Coronary artery (tissue), 2 donors: ENCODE measurements around the gene IRS1.
A peak's percentile ranks its signal among the peaks of the same experiment; 100 is the strongest.

Experiments
- DNase-seq: peaks from one replicate; pipeline ENCODE4 v3.0.0-alpha.2; 2017; ENCODE audit warnings: low spot score
- H3K27ac ChIP-seq, 2 donors: fragments of 200-600 bp; sonication (generic); one replicate each; pipeline ENCODE4 v1.5.1; 2016 to 2019
- H3K4me3 ChIP-seq: fragments of 200-600 bp; sonication (generic); 2 replicates; pipeline ENCODE4 v1.5.1; 2016; ENCODE audit warnings: mild to moderate bottlenecking, moderate library complexity
- CTCF ChIP-seq: fragments of 200-600 bp; sonication (generic); IDR thresholded peaks from one replicate; pipeline ENCODE4 v1.5.1; 2019; ENCODE audit warnings: antibody characterized with exemption

The IRS1 gene

GRCh38 chr2:226728996-226729395 lies 70.6 kb downstream of the IRS1 start:
- Histone ChIP-seq H3K4me3 (no peak overlapping the region), H3K27ac (no peak overlapping the region)
- no peak for TF ChIP-seq CTCF
- DNase-seq: no peak

- no peak for DNase-seq
- no peak overlapping the region for H3K4me3 ChIP-seq
- no peak for TF ChIP-seq CTCF
- no peak overlapping the region for H3K27ac ChIP-seq
Measured at GRCh38 chr2:226727251-226727650, 72.4 kb downstream of the IRS1 start.

GRCh38 chr2:226726546-226726945 lies 73.1 kb downstream of the IRS1 start:
- TF ChIP-seq CTCF: no peak
- Histone ChIP-seq H3K4me3 (no peak overlapping the region), H3K27ac (no peak overlapping the region)
- DNase-seq: no peak

GRCh38 chr2:226725126-226725860 lies 74.3 kb downstream of the IRS1 start:
- TF ChIP-seq CTCF: no peak
- DNase-seq: no peak
- peak overlapping the region; percentile 29 for H3K4me3 ChIP-seq
- no peak overlapping the region for H3K27ac ChIP-seq

GRCh38 chr2:226721541-226721940 lies 78.1 kb downstream of the IRS1 start:
- no peak for DNase-seq
- Histone ChIP-seq H3K4me3 (no peak overlapping the region), H3K27ac (no peak overlapping the region)
- no peak for TF ChIP-seq CTCF

GRCh38 chr2:226720948-226721347 lies 78.7 kb downstream of the IRS1 start:
- no peak for TF ChIP-seq CTCF
- no peak overlapping the region for H3K4me3 ChIP-seq
- DNase-seq: no peak
- H3K27ac ChIP-seq: no peak overlapping the region

- no peak for DNase-seq
- no peak for TF ChIP-seq CTCF
- Histone ChIP-seq H3K4me3 (no peak overlapping the region), H3K27ac (no peak overlapping the region)
Measured at GRCh38 chr2:226717719-226718118, 81.9 kb downstream of the IRS1 start.
